ENCODE data around the gene PRSS53.

GRCh38 chr16:31055613-31056012 is 33.1 kb downstream of the PRSS53 start:
- no peak for TF ChIP-seq POLR2A (IDR thresholded peaks at IDR 0.05)
- TF ChIP-seq CTCF (IDR thresholded peaks at IDR 0.05) = no peak

Data from gastroesophageal sphincter (tissue), 3 donors.